Measurements from ENCODE around the gene NR4A1.
"Not testable (repeated sequence)": the region's sequence is repeated elsewhere in the genome, so short reads cannot be mapped to it uniquely, and the experiment has no call there.

NR4A1 gene

GRCh38 chr12:52097045-52097666, 45.9 kb downstream of the NR4A1 start:
- no peak for DNase-seq (ENCODE audit: low spot score)

GRCh38 chr12:52104431-52105089, 53.3 kb downstream of the NR4A1 start:
- DNase-seq (ENCODE audit: low spot score), result not testable (repeated sequence)
